Neural cell (in vitro differentiated cells): ENCODE measurements around the gene FAM43B.

Experiments used
- CTCF ChIP-seq: fragments of 450-650 bp; IDR thresholded peaks from 2 replicates; pipeline ENCODE4 v1.5.1; 2014; ENCODE audit warnings: antibody characterized with exemption, mild to moderate bottlenecking, moderate library complexity; ENCODE audit not compliant: poor library complexity, severe bottlenecking
- EP300 ChIP-seq: fragments of 450-650 bp; conservative IDR thresholded peaks from 2 replicates; pipeline ENCODE4 v1.6.1; 2014; ENCODE audit warnings: antibody characterized with exemption, mild to moderate bottlenecking, moderate library complexity; ENCODE audit not compliant: poor library complexity, severe bottlenecking
- EZH2 ChIP-seq: fragments of 200-600, 300-800 bp; shearing (Covaris generic), sonication (generic); IDR thresholded peaks from 2 replicates; pipeline ENCODE4 v1.6.1; 2014; ENCODE audit warnings: antibody characterized with exemption, low read length, borderline replicate concordance, mild to moderate bottlenecking; ENCODE audit not compliant: insufficient read depth, poor library complexity, severe bottlenecking
- POLR2AphosphoS5 ChIP-seq: IDR thresholded peaks from 2 replicates; pipeline ENCODE4 v1.6.1; 2012
- RAD21 ChIP-seq: fragments of 450-650 bp; conservative IDR thresholded peaks from 2 replicates; pipeline ENCODE4 v1.6.1; 2014; ENCODE audit warnings: antibody characterized with exemption, mild to moderate bottlenecking, moderate library complexity
- REST ChIP-seq: IDR thresholded peaks from 2 replicates; pipeline ENCODE4 v1.6.1; 2012; ENCODE audit warnings: borderline replicate concordance
- TAF1 ChIP-seq: IDR thresholded peaks from 2 replicates; pipeline ENCODE4 v1.6.1; 2012; ENCODE audit warnings: low read depth

- TF ChIP-seq CTCF = no peak
- TF ChIP-seq EP300 = no peak
- TF ChIP-seq POLR2AphosphoS5 = no peak
- TF ChIP-seq EZH2 = no peak
- TF ChIP-seq REST = no peak
- TF ChIP-seq TAF1 = no peak
- no peak for TF ChIP-seq RAD21
Measured at GRCh38 chr1:20530306-20530705, 22.1 kb upstream of the FAM43B start.
